ENCODE results near the gene PCDH18.
"Not testable (repeated sequence)": the region's sequence is repeated elsewhere in the genome, so short reads cannot be mapped to it uniquely, and the experiment has no call there.

PCDH18 gene

DNA sequence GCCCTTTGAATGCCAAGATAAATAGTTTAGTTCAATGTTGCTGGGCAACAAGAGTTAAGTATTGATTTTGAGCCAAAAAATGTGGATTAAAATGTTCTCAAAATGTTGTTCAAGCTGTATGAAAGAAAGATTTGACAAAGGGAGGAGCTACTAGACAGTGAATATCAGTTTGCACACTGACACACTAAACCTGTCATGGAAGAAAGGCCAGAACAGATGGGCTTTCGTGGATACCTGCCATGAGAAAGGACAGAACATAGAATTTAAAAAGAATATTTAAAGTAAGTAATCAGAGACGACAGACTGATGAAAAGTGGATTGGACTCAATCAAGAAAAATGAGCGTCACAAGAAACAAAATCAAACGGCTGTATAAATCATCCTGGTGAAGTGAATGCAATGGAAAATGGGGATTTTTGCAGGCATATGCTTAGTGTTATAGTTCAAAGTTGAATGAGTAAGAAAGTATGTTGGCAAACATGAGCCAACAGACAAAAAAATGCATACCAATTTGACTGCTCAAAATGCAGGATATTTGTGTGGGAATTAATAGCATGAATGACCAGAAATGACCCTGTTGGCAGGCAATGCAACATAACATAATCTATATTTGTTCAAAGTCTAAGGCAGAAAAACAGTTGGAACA is 7.4 kb downstream of the PCDH18 start:
- no peak overlapping the region for H3K9ac ChIP-seq (ENCODE audit: low read length)
- H3K9me3 ChIP-seq (ENCODE audit: control insufficient read depth, low read length) = no peaks in the 10 kb centered on the region
- no peaks in the 10 kb centered on the region for H3K4me1 ChIP-seq (ENCODE audit: control insufficient read depth, insufficient read depth, low read length)
- no peaks in the 10 kb centered on the region for H3K27me3 ChIP-seq (ENCODE audit: control insufficient read depth, insufficient read depth, low read length)
- H3K4me3 ChIP-seq (ENCODE audit: low read length) = no peak overlapping the region
- no peaks in the 10 kb centered on the region for H3K36me3 ChIP-seq (ENCODE audit: control insufficient read depth, insufficient read depth, low read length)

- Histone ChIP-seq H3K27me3 (ENCODE audit: control insufficient read depth, insufficient read depth, low read length) (no peaks in the 10 kb centered on the region), H3K4me3 (ENCODE audit: low read length) (no peak overlapping the region), H3K4me1 (ENCODE audit: control insufficient read depth, insufficient read depth, low read length) (no peaks in the 10 kb centered on the region), H3K9ac (ENCODE audit: low read length) (no peak overlapping the region), H3K36me3 (ENCODE audit: control insufficient read depth, insufficient read depth, low read length) (no peaks in the 10 kb centered on the region), H3K9me3 (ENCODE audit: control insufficient read depth, low read length) (no peaks in the 10 kb centered on the region)
Measured at GRCh38 chr4:137523329-137523728, 9.0 kb downstream of the PCDH18 start.

DNA sequence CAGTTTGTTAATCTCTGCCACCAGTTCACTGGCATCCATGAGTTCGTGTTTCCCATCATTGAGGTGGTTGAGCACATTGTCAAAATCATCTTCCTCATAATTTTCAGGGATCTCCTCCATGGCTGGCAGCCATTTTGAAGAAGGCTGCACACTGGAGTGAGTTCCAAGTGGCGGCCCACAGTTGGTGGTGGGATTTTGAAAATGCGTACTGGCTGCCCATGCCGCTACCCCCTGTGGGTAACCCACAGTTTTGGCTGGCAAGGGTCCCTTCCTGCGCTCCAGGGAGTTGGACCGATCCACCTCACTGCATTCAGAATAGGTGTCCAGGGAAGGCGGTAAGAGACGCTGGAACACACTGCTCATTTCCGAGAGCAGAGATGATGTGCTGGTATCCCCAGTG is 11.2 kb downstream of the PCDH18 start:
- Histone ChIP-seq H3K36me3 (ENCODE audit: control insufficient read depth, insufficient read depth, low read length) (no peaks in the 10 kb centered on the region), H3K4me1 (ENCODE audit: control insufficient read depth, insufficient read depth, low read length) (no peaks in the 10 kb centered on the region), H3K27me3 (ENCODE audit: control insufficient read depth, insufficient read depth, low read length) (no peaks in the 10 kb centered on the region), H3K4me3 (ENCODE audit: low read length) (no peak overlapping the region), H3K9ac (ENCODE audit: low read length) (no peak overlapping the region), H3K9me3 (ENCODE audit: control insufficient read depth, low read length) (no peaks in the 10 kb centered on the region)

GRCh38 chr4:137519406-137519805 is 12.9 kb downstream of the PCDH18 start:
- Histone ChIP-seq H3K4me1 (ENCODE audit: control insufficient read depth, insufficient read depth, low read length) (no peaks in the 10 kb centered on the region), H3K27me3 (ENCODE audit: control insufficient read depth, insufficient read depth, low read length) (no peaks in the 10 kb centered on the region), H3K9ac (ENCODE audit: low read length) (no peak overlapping the region), H3K4me3 (ENCODE audit: low read length) (no peak overlapping the region), H3K9me3 (ENCODE audit: control insufficient read depth, low read length) (no peaks in the 10 kb centered on the region), H3K36me3 (ENCODE audit: control insufficient read depth, insufficient read depth, low read length) (no peaks in the 10 kb centered on the region)

- not testable (repeated sequence) for H3K4me3 ChIP-seq (ENCODE audit: low read length); H3K9me3 ChIP-seq (ENCODE audit: control insufficient read depth, low read length); H3K27me3 ChIP-seq (ENCODE audit: control insufficient read depth, insufficient read depth, low read length); H3K4me1 ChIP-seq (ENCODE audit: control insufficient read depth, insufficient read depth, low read length); H3K36me3 ChIP-seq (ENCODE audit: control insufficient read depth, insufficient read depth, low read length); H3K9ac ChIP-seq (ENCODE audit: low read length)
Measured at GRCh38 chr4:137517323-137517722, 15.0 kb downstream of the PCDH18 start.

DNA sequence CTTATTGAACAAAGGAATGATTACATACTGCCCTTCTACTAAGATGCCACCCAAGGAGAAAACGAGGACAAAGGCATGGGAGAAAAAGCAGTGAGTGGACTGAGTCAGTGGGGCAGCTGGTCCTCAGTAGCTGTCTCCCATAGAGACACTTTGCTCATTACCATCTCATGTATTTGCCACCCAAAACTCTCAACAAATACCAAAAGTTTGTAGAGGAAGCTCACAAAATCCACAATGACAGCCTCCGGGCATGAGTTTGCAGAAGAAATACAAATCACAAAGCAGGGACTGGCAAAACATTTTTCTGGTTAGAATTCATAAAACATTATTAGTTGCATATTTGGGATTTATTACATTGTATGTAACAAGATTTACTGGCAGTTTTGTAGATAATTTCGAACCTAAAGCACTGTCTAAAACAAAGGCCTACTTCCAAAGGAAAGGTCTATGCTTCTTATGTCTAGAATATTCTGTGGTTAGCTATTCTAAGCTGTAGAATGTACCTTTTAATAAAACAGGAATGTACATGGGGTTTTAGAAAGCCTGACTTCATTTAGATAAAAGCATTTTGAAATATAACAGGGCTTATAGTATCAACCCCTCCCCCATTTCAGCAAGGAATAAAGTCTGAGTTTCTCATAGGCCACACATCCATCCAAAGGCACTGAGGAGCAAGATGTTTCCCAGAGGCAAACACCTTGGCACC is 17.7 kb downstream of the PCDH18 start:
- Histone ChIP-seq H3K9ac (ENCODE audit: low read length) (no peak overlapping the region), H3K36me3 (ENCODE audit: control insufficient read depth, insufficient read depth, low read length) (no peaks in the 10 kb centered on the region), H3K4me3 (ENCODE audit: low read length) (no peak overlapping the region), H3K27me3 (ENCODE audit: control insufficient read depth, insufficient read depth, low read length) (no peaks in the 10 kb centered on the region), H3K9me3 (ENCODE audit: control insufficient read depth, low read length) (no peaks in the 10 kb centered on the region), H3K4me1 (ENCODE audit: control insufficient read depth, insufficient read depth, low read length) (no peaks in the 10 kb centered on the region)

DNA sequence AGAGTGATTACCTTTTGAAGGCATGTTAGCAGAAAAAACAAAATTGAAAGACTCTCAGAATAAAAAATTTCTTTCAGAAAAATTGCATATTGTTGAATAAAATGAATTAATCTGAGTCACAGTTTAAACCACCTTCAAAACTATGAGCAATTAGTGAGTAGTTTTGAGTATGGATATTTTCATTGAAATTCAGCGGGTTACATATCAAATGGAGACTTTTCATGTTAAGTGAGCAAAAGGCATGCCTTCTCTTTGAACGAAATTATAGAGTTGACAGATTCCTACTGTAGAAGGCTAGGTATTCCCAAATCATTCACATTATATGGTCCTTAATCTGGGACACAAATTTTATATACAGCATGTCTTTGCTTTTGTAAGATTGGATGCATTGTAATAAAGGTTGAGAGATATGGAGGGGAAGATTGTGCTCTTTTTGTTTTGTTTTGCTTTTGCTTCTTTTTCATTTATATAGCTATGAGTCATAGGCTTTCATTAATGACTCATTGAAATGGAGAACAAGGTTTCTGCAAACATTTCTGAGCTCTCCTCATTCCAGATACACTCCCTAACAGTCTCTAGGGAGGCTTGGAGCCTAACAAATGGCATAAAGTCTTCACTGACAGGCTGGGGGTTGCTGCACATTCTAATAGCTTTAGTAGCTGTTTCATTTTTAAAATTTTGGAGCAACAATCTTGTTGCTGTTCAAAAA is 21.6 kb downstream of the PCDH18 start:
- Histone ChIP-seq H3K4me1 (ENCODE audit: control insufficient read depth, insufficient read depth, low read length) (no peaks in the 10 kb centered on the region), H3K27me3 (ENCODE audit: control insufficient read depth, insufficient read depth, low read length) (no peaks in the 10 kb centered on the region), H3K9ac (ENCODE audit: low read length) (no peak overlapping the region), H3K36me3 (ENCODE audit: control insufficient read depth, insufficient read depth, low read length) (no peaks in the 10 kb centered on the region), H3K9me3 (ENCODE audit: control insufficient read depth, low read length) (no peaks in the 10 kb centered on the region), H3K4me3 (ENCODE audit: low read length) (no peak overlapping the region)

DNA sequence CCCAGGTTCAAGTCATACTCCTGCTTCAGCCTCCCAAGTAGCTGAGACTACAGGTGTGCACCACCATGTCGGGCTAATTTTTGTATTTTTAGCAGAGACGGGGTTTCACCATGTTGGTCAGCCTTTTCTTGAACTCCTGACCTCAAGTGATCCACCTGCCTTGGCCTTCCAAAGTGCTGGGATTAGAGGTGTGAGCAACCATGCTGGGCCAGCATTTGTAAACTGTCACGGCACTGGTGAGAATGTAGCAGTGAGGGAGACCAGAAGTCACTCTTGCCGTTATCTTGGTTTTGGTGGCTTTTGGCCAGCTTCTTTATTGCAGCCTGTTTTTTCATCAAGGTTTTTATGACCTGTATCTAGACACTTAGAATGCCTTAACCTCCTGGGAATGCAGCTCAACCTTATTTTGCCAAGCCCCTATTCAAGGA is 22.4 kb downstream of the PCDH18 start:
- H3K4me3 ChIP-seq (ENCODE audit: low read length) = no peak overlapping the region
- H3K4me1 ChIP-seq (ENCODE audit: control insufficient read depth, insufficient read depth, low read length) = no peaks in the 10 kb centered on the region
- no peaks in the 10 kb centered on the region for H3K36me3 ChIP-seq (ENCODE audit: control insufficient read depth, insufficient read depth, low read length)
- no peak overlapping the region for H3K9ac ChIP-seq (ENCODE audit: low read length)
- H3K27me3 ChIP-seq (ENCODE audit: control insufficient read depth, insufficient read depth, low read length) = no peaks in the 10 kb centered on the region
- no peaks in the 10 kb centered on the region for H3K9me3 ChIP-seq (ENCODE audit: control insufficient read depth, low read length)

DNA sequence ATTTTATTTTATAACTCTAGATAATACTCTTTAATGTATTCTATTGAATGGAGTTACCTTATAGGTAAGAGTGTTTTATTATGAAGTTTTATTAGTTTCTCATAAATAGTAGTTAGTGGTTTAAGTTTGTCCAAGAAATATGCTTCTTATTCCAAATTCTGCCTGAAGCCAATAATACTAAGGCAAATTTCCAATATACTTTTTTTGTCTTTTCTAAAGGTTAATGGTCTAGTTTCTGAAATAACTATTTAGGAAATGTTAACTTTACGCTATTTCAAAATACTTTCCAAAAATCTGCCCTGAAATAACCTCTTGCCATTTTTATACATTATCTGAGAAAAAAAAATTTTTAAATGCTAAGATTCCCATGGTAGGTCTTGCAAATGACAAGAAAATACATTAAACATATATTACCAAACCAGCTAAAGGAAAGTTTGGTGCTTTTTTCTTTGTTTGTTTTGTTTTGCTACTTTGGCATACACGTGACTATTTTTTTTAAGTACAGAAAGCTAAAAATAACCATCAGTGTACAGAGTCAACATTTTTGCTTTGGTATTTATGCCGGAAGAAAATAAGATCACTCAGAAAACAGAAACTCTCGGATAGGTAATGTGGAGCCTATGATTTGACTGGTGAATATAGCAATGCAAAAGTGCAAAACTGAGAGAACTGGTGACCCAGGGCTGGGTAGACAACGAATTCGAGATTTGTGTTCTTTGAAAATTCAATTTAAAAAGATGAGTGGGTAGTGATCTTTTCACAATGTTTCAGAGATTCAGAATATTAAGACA is 29.8 kb downstream of the PCDH18 start:
- Histone ChIP-seq H3K27me3 (ENCODE audit: control insufficient read depth, insufficient read depth, low read length) (no peaks in the 10 kb centered on the region), H3K4me1 (ENCODE audit: control insufficient read depth, insufficient read depth, low read length) (no peaks in the 10 kb centered on the region), H3K36me3 (ENCODE audit: control insufficient read depth, insufficient read depth, low read length) (no peaks in the 10 kb centered on the region), H3K9me3 (ENCODE audit: control insufficient read depth, low read length) (no peaks in the 10 kb centered on the region), H3K9ac (ENCODE audit: low read length) (no peak overlapping the region), H3K4me3 (ENCODE audit: low read length) (no peak overlapping the region)

- H3K9me3 ChIP-seq (ENCODE audit: control insufficient read depth, low read length); H3K27me3 ChIP-seq (ENCODE audit: control insufficient read depth, insufficient read depth, low read length); H3K4me1 ChIP-seq (ENCODE audit: control insufficient read depth, insufficient read depth, low read length); H3K9ac ChIP-seq (ENCODE audit: low read length); H3K4me3 ChIP-seq (ENCODE audit: low read length); H3K36me3 ChIP-seq (ENCODE audit: control insufficient read depth, insufficient read depth, low read length): not testable (repeated sequence)
Measured at GRCh38 chr4:137496267-137496666, 36.0 kb downstream of the PCDH18 start.

DNA sequence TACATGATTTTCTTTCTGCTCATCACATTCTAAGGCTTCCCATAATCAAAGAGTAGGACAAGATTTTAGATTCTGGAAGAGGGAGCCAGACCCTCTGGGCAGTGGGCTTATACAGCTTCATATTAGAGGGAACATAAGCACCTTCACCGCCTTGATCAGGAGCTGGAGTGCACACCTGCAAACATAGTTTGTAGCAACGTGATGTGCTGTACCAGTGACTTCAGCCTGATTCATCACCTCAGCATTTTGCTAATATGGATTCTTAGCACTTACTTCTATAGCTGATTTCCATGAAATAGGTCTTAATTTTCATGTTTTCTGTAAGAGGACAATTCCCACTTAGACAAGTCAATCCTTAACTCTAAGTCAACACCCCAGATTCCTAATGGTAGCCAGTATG is 36.7 kb downstream of the PCDH18 start:
- Histone ChIP-seq H3K27me3 (ENCODE audit: control insufficient read depth, insufficient read depth, low read length) (no peaks in the 10 kb centered on the region), H3K9me3 (ENCODE audit: control insufficient read depth, low read length) (no peaks in the 10 kb centered on the region), H3K9ac (ENCODE audit: low read length) (no peak overlapping the region), H3K4me3 (ENCODE audit: low read length) (no peak overlapping the region), H3K36me3 (ENCODE audit: control insufficient read depth, insufficient read depth, low read length) (no peaks in the 10 kb centered on the region), H3K4me1 (ENCODE audit: control insufficient read depth, insufficient read depth, low read length) (no peaks in the 10 kb centered on the region)

All from mucosa of stomach (tissue), 1 donor.